SKM-1 (cell line): ENCODE measurements around the gene NHS.
"Not testable (repeated sequence)": the region's sequence is repeated elsewhere in the genome, so short reads cannot be mapped to it uniquely, and the experiment has no call there.

ENCODE experiments used
- DNase-seq: peaks from one replicate; lab custom pipeline; 2025; ENCODE audit not compliant: unreplicated experiment; lab: John Stamatoyannopoulos, UW

NHS gene

GRCh38 chrX:17443556-17443955, 68.6 kb downstream of the NHS start:
- DNase-seq: no peak

GRCh38 chrX:17446269-17446668, 71.3 kb downstream of the NHS start:
- not testable (repeated sequence) for DNase-seq

- DNase-seq: no peak
Observed at GRCh38 chrX:17448188-17448587, 73.2 kb downstream of the NHS start.

- no peak for DNase-seq
Observed at GRCh38 chrX:17449866-17450265, 74.9 kb downstream of the NHS start.

- no peak for DNase-seq
Observed at GRCh38 chrX:17453788-17454187, 78.8 kb downstream of the NHS start.

- DNase-seq: no peak
Observed at GRCh38 chrX:17456526-17456925, 81.5 kb downstream of the NHS start.

- no peak for DNase-seq
Observed at GRCh38 chrX:17459008-17459611, 84.1 kb downstream of the NHS start.

GRCh38 chrX:17459661-17460060, 84.7 kb downstream of the NHS start:
- DNase-seq: no peak

- DNase-seq: no peak
Observed at GRCh38 chrX:17462881-17463280, 87.9 kb downstream of the NHS start.

- no peak for DNase-seq
Observed at GRCh38 chrX:17464194-17464593, 89.2 kb downstream of the NHS start.

- no peak for DNase-seq
Observed at GRCh38 chrX:17465201-17465600, 90.2 kb downstream of the NHS start.

- no peak for DNase-seq
Observed at GRCh38 chrX:17465802-17466201, 90.8 kb downstream of the NHS start.

- no peak for DNase-seq
Observed at GRCh38 chrX:17470136-17470535, 95.1 kb downstream of the NHS start.

- DNase-seq: no peak
Observed at GRCh38 chrX:17471121-17471520, 96.1 kb downstream of the NHS start.

GRCh38 chrX:17471861-17472260, 96.9 kb downstream of the NHS start:
- no peak for DNase-seq

- no peak for DNase-seq
Observed at GRCh38 chrX:17472424-17472823, 97.4 kb downstream of the NHS start.

GRCh38 chrX:17473021-17473420, 98.0 kb downstream of the NHS start:
- no peak for DNase-seq

GRCh38 chrX:17474892-17475291, 99.9 kb downstream of the NHS start:
- no peak for DNase-seq

GRCh38 chrX:17475449-17476217, 100.6 kb downstream of the NHS start:
- DNase-seq: no peak

GRCh38 chrX:17476411-17476810, 101.4 kb downstream of the NHS start:
- no peak for DNase-seq

GRCh38 chrX:17481086-17481485, 106.1 kb downstream of the NHS start:
- DNase-seq: no peak

- DNase-seq: no peak
Observed at GRCh38 chrX:17484592-17484991, 109.6 kb downstream of the NHS start.

- no peak for DNase-seq
Observed at GRCh38 chrX:17485391-17485790, 110.4 kb downstream of the NHS start.
